HCT116 (cell line): Measurements from ENCODE around the gene ATL2. TPM values are rescaled to one million over a fixed set of nuclear protein-coding genes. Genes with fewer than 3 reads are reported as not detected.
A peak's percentile ranks its signal among the peaks of the same experiment; 100 is the strongest.

Experiments
- ATAC-seq: fragments of 200-7000 bp; cut with Tn5 transposase; 2 replicates; pipeline ENCODE4 v1.9.1; 2020; ENCODE audit warnings: mild to moderate bottlenecking, moderate library complexity
- BruUV-seq: library from RNA; stranded (reverse); fragments of 400-500 nt; replicated peaks from 2 replicates; lab custom pipeline; 2021; lab: Mats Ljungman, UMichigan
- CTCF ChIA-PET: fragments of 300-600 bp; sonication (Branson Sonifier 250); formaldehyde crosslinking; loops from one replicate; lab custom pipeline; 2021; ENCODE audit warnings: antibody characterized with exemption; lab: Charles Lee
- POLR2A ChIA-PET: fragments of 300-600, 350-600 bp; sonication (Branson Sonifier 250); formaldehyde crosslinking; loops from one replicate; lab custom pipeline; 2021; ENCODE audit warnings: antibody characterized with exemption; lab: Charles Lee
- RAD21 ChIA-PET, 2 experiments: fragments of 300-600 bp; sonication (Branson Sonifier 250); formaldehyde crosslinking; loops; one replicate each; lab custom pipeline; 2023; ENCODE audit warnings: low total read pairs in 2 of 2; ENCODE audit not compliant: uncharacterized antibody in 2 of 2, unreplicated experiment in 2 of 2, low non-redundant PET in 1 of 2; lab: Charles Lee
- DNase-seq: peaks from one replicate; pipeline ENCODE4 v3.0.0-alpha.2; 2010; ENCODE audit warnings: low read depth, low spot score
- H2AFZ ChIP-seq: fragments of 200-600 bp; shearing (Covaris generic), sonication (generic); 2 replicates; pipeline ENCODE4 v1.6.1; 2017; ENCODE audit warnings: low read depth, mixed run types, mixed read lengths, antibody characterized with exemption, low read length; ENCODE audit not compliant: poor library complexity, severe bottlenecking
- H3K27ac ChIP-seq: 2 replicates; pipeline ENCODE4 v1.5.1; 2012; ENCODE audit warnings: low read depth, low read length
- H3K27me3 ChIP-seq: fragments of 200-600 bp; sonication (generic); 2 replicates; pipeline ENCODE4 v1.6.1; 2016; ENCODE audit warnings: mixed run types, low read length, mixed read lengths; ENCODE audit not compliant: insufficient read depth
- H3K36me3 ChIP-seq, 2 experiments: fragments of 200-500 bp in 1 of 2; fragments of 200-600 bp in 1 of 2; sonication (Bioruptor generic) in 1 of 2; sonication (generic) in 1 of 2; 2 replicates each; pipeline versions ENCODE4 v1.5.1 to v1.6.1; 2014 to 2016; ENCODE audit warnings: low read length in 2 of 2, inconsistent platforms in 1 of 2, mixed read lengths in 1 of 2, mixed run types in 1 of 2; ENCODE audit not compliant: insufficient read depth in 2 of 2, control insufficient read depth in 1 of 2
- H3K4me1 ChIP-seq, 2 experiments: fragments of 200-600 bp in 1 of 2; sonication (generic) in 1 of 2; 2 replicates each; pipeline versions ENCODE4 v1.5.1 to v1.6.1; 2012 to 2017; ENCODE audit warnings: low read length in 2 of 2, inconsistent platforms in 1 of 2, mild to moderate bottlenecking in 1 of 2, mixed read lengths in 1 of 2, mixed run types in 1 of 2, moderate library complexity in 1 of 2; ENCODE audit not compliant: insufficient read depth in 2 of 2, control insufficient read depth in 1 of 2
- H3K4me2 ChIP-seq: fragments of 200-600 bp; sonication (generic); 2 replicates; pipeline ENCODE4 v1.6.1; 2017; ENCODE audit warnings: mixed run types, low read length, mixed read lengths
- H3K4me3 ChIP-seq, 2 experiments: fragments of 200-600 bp in 1 of 2; sonication (generic) in 1 of 2; replicated peaks in 1 of 2; 2 replicates each; pipeline ENCODE4 v1.5.1; 2011 to 2016; ENCODE audit warnings: low read length in 2 of 2, control low read depth in 1 of 2, low read depth in 1 of 2, mild to moderate bottlenecking in 1 of 2, mixed read lengths in 1 of 2, mixed run types in 1 of 2
- H3K79me2 ChIP-seq: fragments of 200-600 bp; sonication (generic); 2 replicates; pipeline ENCODE4 v1.6.1; 2017; ENCODE audit warnings: mild to moderate bottlenecking, mixed run types, low read length, moderate library complexity, mixed read lengths; ENCODE audit not compliant: insufficient read depth
- H3K9ac ChIP-seq: fragments of 200-600 bp; sonication (generic); 2 replicates; pipeline ENCODE4 v1.6.1; 2016; ENCODE audit warnings: low read length, mixed read lengths
- H3K9me2 ChIP-seq: fragments of 200-600 bp; sonication (generic), shearing (Covaris generic); 2 replicates; pipeline ENCODE4 v1.6.1; 2017; ENCODE audit warnings: mixed run types, mild to moderate bottlenecking, moderate library complexity; ENCODE audit not compliant: insufficient read depth
- H3K9me3 ChIP-seq, 2 experiments: fragments of 200-500 bp in 1 of 2; fragments of 200-600 bp in 1 of 2; sonication (Bioruptor generic) in 1 of 2; sonication (generic) in 1 of 2; 2 replicates each; pipeline ENCODE4 v1.6.1; 2014 to 2017; ENCODE audit warnings: low read length in 2 of 2, mixed read lengths in 2 of 2, inconsistent platforms in 1 of 2, low read depth in 1 of 2, mild to moderate bottlenecking in 1 of 2, mixed run types in 1 of 2, moderate library complexity in 1 of 2; ENCODE audit not compliant: control insufficient read depth in 1 of 2, insufficient read depth in 1 of 2
- H4K20me1 ChIP-seq: fragments of 200-600 bp; sonication (generic), shearing (Covaris generic); 2 replicates; pipeline ENCODE4 v1.6.1; 2017; ENCODE audit warnings: mixed run types, mild to moderate bottlenecking, moderate library complexity; ENCODE audit not compliant: insufficient read depth
- EZH2phosphoT487 ChIP-seq: fragments of 200-600 bp; IDR thresholded peaks from 2 replicates; pipeline ENCODE4 v1.6.1; 2018; ENCODE audit warnings: antibody characterized with exemption, borderline replicate concordance
- FOSL1 ChIP-seq: IDR thresholded peaks from 2 replicates; pipeline ENCODE4 v1.6.1; 2012; ENCODE audit warnings: low read depth
- RAD21 ChIP-seq: IDR thresholded peaks from 2 replicates; pipeline ENCODE4 v1.6.1; 2012; ENCODE audit warnings: low read depth, mild to moderate bottlenecking
- intact Hi-C: fragments of 100-400 bp; cut with micrococcal nuclease; formaldehyde crosslinking; loops from 2 replicates; pipeline ENCODE4 v1.10.0; 2022
- total RNA-seq: library from RNA; stranded (reverse); gene quantifications from one replicate; pipeline ENCODE4 v1.2.1, GENCODE V29; 2021; ENCODE audit not compliant: unreplicated experiment
- TF ChIP-seq, protein P1 (sequence below), 3 experiments: fragments of 200-600 bp in 1 of 3; sonication (generic) in 1 of 3; IDR thresholded peaks in 2 of 3; conservative IDR thresholded peaks in 1 of 3; 2 replicates each; pipeline ENCODE4 v1.5.1; 2012 to 2017; ENCODE audit warnings: low read depth in 2 of 3, low read length in 2 of 3, antibody characterized with exemption in 1 of 3, borderline replicate concordance in 1 of 3, control low read depth in 1 of 3, mild to moderate bottlenecking in 1 of 3, mixed read lengths in 1 of 3, mixed run types in 1 of 3, moderate library complexity in 1 of 3; ENCODE audit not compliant: insufficient read depth in 1 of 3

The ATL2 gene
- total RNA-seq, 1 experiment from 2014 or later, result 80.7 TPM

GRCh38 chr2:38315707-38316333, 61.3 kb downstream of the ATL2 start:
- Histone ChIP-seq H3K79me2 (peaks cover 47% of the 10 kb centered on the region), H3K4me2 (no peak overlapping the region), H2AFZ (no peak overlapping the region), H4K20me1 (no peaks in the 10 kb centered on the region; the same call in 1 of the 2 replicates), H3K27me3 (no peaks in the 10 kb centered on the region), H3K4me3 (no peak overlapping the region), H3K4me1 (no peaks in the 10 kb centered on the region), H3K9ac (no peak overlapping the region), H3K27ac (no peak overlapping the region), H3K36me3 (peaks cover 34% of the 10 kb centered on the region in 2 experiments), H3K9me2 (no peaks in the 10 kb centered on the region), H3K9me3 (no peaks in the 10 kb centered on the region)
- BruUV-seq, result no TSS peak
- CTCF ChIA-PET, result interaction anchor here (0.6 to 3.1 kb wide), 16 partner anchors 10 to 273 kb away, joined by 3 to 31 read pairs (median 3); no protein-coding TSS in a partner anchor
- RAD21 ChIA-PET, result interaction anchor here (0.9 to 1.1 kb wide), 3 partner anchors 150 to 193 kb away, joined by 3 to 4 read pairs (median 4); no protein-coding TSS in a partner anchor
- ATAC-seq (peak; percentile 85), DNase-seq (peak; percentile 31)
- TF ChIP-seq, protein P1, sequence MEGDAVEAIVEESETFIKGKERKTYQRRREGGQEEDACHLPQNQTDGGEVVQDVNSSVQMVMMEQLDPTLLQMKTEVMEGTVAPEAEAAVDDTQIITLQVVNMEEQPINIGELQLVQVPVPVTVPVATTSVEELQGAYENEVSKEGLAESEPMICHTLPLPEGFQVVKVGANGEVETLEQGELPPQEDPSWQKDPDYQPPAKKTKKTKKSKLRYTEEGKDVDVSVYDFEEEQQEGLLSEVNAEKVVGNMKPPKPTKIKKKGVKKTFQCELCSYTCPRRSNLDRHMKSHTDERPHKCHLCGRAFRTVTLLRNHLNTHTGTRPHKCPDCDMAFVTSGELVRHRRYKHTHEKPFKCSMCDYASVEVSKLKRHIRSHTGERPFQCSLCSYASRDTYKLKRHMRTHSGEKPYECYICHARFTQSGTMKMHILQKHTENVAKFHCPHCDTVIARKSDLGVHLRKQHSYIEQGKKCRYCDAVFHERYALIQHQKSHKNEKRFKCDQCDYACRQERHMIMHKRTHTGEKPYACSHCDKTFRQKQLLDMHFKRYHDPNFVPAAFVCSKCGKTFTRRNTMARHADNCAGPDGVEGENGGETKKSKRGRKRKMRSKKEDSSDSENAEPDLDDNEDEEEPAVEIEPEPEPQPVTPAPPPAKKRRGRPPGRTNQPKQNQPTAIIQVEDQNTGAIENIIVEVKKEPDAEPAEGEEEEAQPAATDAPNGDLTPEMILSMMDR (IDR thresholded peaks at IDR 0.05 in 2 of 3, conservative IDR thresholded peaks at IDR 0.05 in 1 of 3; ENCODE audit: borderline replicate concordance in 1 of 3, insufficient read depth in 1 of 3, low read depth in 2 of 3, low read length in 2 of 3), result peak; percentile 70 to 80 (median 77)
- no peak for TF ChIP-seq EZH2phosphoT487
- peak; percentile 88 for TF ChIP-seq RAD21
- POLR2A ChIA-PET, result interaction anchor here (1.3 kb wide), 1 partner anchor 193 kb away, joined by 3 read pairs; no protein-coding TSS in a partner anchor
- intact Hi-C loops, result loop anchor here (1.0 to 5.0 kb wide), 5 partner anchors 149 to 426 kb away; no protein-coding TSS in a partner anchor

DNA sequence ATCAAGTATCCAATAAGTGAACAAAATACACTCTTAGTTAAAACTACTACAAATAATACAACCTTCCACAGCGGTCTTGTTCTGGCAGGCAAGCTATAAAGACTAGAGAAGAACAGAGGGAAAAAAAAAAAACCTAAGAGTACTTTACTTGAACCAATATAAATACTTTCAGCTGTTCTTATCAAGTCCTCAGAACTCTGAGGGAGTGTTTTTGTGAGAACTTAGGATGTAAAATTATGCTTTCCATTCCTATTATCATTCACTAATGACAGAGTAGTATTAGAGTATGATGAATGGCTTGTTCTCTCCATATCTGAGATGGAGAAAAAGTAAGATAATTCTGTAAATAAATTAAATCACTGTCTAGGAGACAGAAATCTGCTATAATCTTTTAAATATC, 68.3 kb downstream of the ATL2 start:
- no peak overlapping the region for H3K4me3 ChIP-seq
- POLR2A ChIA-PET, result no interaction called here
- H3K9me2 ChIP-seq, result no peaks in the 10 kb centered on the region
- H3K79me2 ChIP-seq, result peaks cover 34% of the 10 kb centered on the region
- ATAC-seq (no peak), DNase-seq (no peak)
- H3K4me1 ChIP-seq, result no peaks in the 10 kb centered on the region
- no peaks in the 10 kb centered on the region for H4K20me1 ChIP-seq
- no peak overlapping the region for H3K9ac ChIP-seq
- H3K27me3 ChIP-seq, result no peaks in the 10 kb centered on the region
- no peak for TF ChIP-seq FOSL1
- no peaks in the 10 kb centered on the region for H3K9me3 ChIP-seq
- intact Hi-C loops, result no loop called here
- CTCF ChIA-PET, result interaction anchor here (0.6 kb wide), 1 partner anchor 138 kb away, joined by 3 read pairs; no protein-coding TSS in a partner anchor
- RAD21 ChIA-PET, result no interaction called here
- H3K36me3 ChIP-seq, result peaks cover 32 to 33% of the 10 kb centered on the region in 2 experiments
- H3K27ac ChIP-seq, result no peak overlapping the region
- H3K4me2 ChIP-seq, result no peak overlapping the region
- no TSS peak for BruUV-seq
- no peak overlapping the region for H2AFZ ChIP-seq
